GM23248 (cell line): ENCODE results near the gene CDCA3.

ENCODE experiments used
- EZH2 ChIP-seq: fragments of 200-600 bp; sonication (generic); IDR thresholded peaks from 2 replicates; pipeline ENCODE4 v1.6.1; 2018; ENCODE audit warnings: antibody characterized with exemption, mild to moderate bottlenecking; ENCODE audit not compliant: insufficient read depth, poor library complexity, severe bottlenecking
- EZH2phosphoT487 ChIP-seq: fragments of 200-600 bp; sonication (generic); IDR thresholded peaks from 2 replicates; pipeline ENCODE4 v1.6.1; 2018; ENCODE audit warnings: antibody characterized with exemption, moderate library complexity, mild to moderate bottlenecking, low read depth; ENCODE audit not compliant: insufficient read depth

GRCh38 chr12:6852651-6853354 lies 1.7 kb upstream of the CDCA3 start:
- TF ChIP-seq EZH2 (no peak), EZH2phosphoT487 (no peak)
